Activated CD4-positive, alpha-beta T cell treated with anti-CD3 and anti-CD28 coated beads for 1 hour (primary cell): ENCODE data around the gene DMD.
"Not testable (repeated sequence)": the region's sequence is repeated elsewhere in the genome, so short reads cannot be mapped to it uniquely, and the experiment has no call there.

Experiments
- DNase-seq: peaks from one replicate; pipeline ENCODE4 v3.0.0-alpha.2; 2020

DMD gene

GRCh38 chrX:31962256-31962655 is 1249.1 kb downstream of the DMD start:
- DNase-seq: no peak

GRCh38 chrX:31934842-31935370 is 1276.4 kb downstream of the DMD start:
- no peak for DNase-seq

- DNase-seq: no peak
Observed at GRCh38 chrX:31934015-31934414, 1277.3 kb downstream of the DMD start.

- DNase-seq: no peak
Observed at GRCh38 chrX:31932769-31933168, 1278.6 kb downstream of the DMD start.

GRCh38 chrX:31932320-31932719 is 1279.0 kb downstream of the DMD start:
- not testable (repeated sequence) for DNase-seq

GRCh38 chrX:31931225-31931624 is 1280.1 kb downstream of the DMD start:
- no peak for DNase-seq

- no peak for DNase-seq
Observed at GRCh38 chrX:31929366-31929765, 1282.0 kb downstream of the DMD start.

GRCh38 chrX:31921236-31921635 is 1290.1 kb downstream of the DMD start:
- no peak for DNase-seq

GRCh38 chrX:31909850-31910572 is 1301.3 kb downstream of the DMD start:
- no peak for DNase-seq

- DNase-seq: no peak
Observed at GRCh38 chrX:31894152-31894551, 1317.2 kb downstream of the DMD start.

- DNase-seq: no peak
Observed at GRCh38 chrX:31893525-31893924, 1317.8 kb downstream of the DMD start.

GRCh38 chrX:31889088-31889487 is 1322.3 kb downstream of the DMD start:
- DNase-seq: no peak

GRCh38 chrX:31884535-31884934 is 1326.8 kb downstream of the DMD start:
- no peak for DNase-seq

GRCh38 chrX:31872007-31872406 is 1339.3 kb downstream of the DMD start:
- no peak for DNase-seq

GRCh38 chrX:31870267-31870666 is 1341.1 kb downstream of the DMD start:
- DNase-seq: no peak

- DNase-seq: no peak
Observed at GRCh38 chrX:31860686-31861085, 1350.7 kb downstream of the DMD start.

- DNase-seq: no peak
Observed at GRCh38 chrX:31858915-31859314, 1352.4 kb downstream of the DMD start.

GRCh38 chrX:31854716-31855115 is 1356.6 kb downstream of the DMD start:
- DNase-seq: no peak

- DNase-seq: no peak
Observed at GRCh38 chrX:31851761-31852160, 1359.6 kb downstream of the DMD start.

GRCh38 chrX:31847773-31848172 is 1363.6 kb downstream of the DMD start:
- DNase-seq: no peak

- DNase-seq: no peak
Observed at GRCh38 chrX:31845003-31845402, 1366.3 kb downstream of the DMD start.

GRCh38 chrX:31838617-31839016 is 1372.7 kb downstream of the DMD start:
- no peak for DNase-seq

- DNase-seq: no peak
Observed at GRCh38 chrX:31837445-31838049, 1373.8 kb downstream of the DMD start.

- no peak for DNase-seq
Observed at GRCh38 chrX:31836479-31836878, 1374.9 kb downstream of the DMD start.

GRCh38 chrX:31832263-31832662 is 1379.1 kb downstream of the DMD start:
- DNase-seq: no peak
